Breast epithelium (tissue), 4 donors: Measurements from ENCODE around the gene SH2D6. TPM values are rescaled to one million over a fixed set of nuclear protein-coding genes. Genes with fewer than 3 reads are reported as not detected.

Source experiments
- DNase-seq, 2 donors: peaks; one replicate each; pipeline ENCODE4 v3.0.0-alpha.2; 2019; ENCODE audit warnings: low spot score in 2 of 2
- H3K27ac ChIP-seq, 2 donors: fragments of 200-600 bp; sonication (generic) in 1 of 2; one replicate each; pipeline ENCODE4 v1.5.1; 2016 to 2019; ENCODE audit warnings: mild to moderate bottlenecking in 1 of 2
- H3K27me3 ChIP-seq, 2 donors: fragments of 200-600 bp; sonication (generic) in 1 of 2; one replicate each; pipeline versions ENCODE4 v1.5.1 to v1.6.0; 2017 to 2019; ENCODE audit warnings: control low read depth in 1 of 2, mild to moderate bottlenecking in 1 of 2
- H3K36me3 ChIP-seq: fragments of 200-600 bp; one replicate; pipeline ENCODE4 v1.5.1; 2019
- H3K4me1 ChIP-seq, 2 donors: fragments of 200-600 bp; sonication (generic); one replicate each; pipeline ENCODE4 v1.5.1; 2016 to 2019; ENCODE audit warnings: control low read depth in 1 of 2
- H3K4me3 ChIP-seq, 3 donors: fragments of 200-600 bp; sonication (generic); 1 replicate in 2 of 3; 2 replicates in 1 of 3; pipeline ENCODE4 v1.5.1; 2016 to 2019; ENCODE audit warnings: mild to moderate bottlenecking in 3 of 3, moderate library complexity in 2 of 3
- H3K9me3 ChIP-seq, 2 donors: fragments of 200-600 bp; sonication (generic) in 1 of 2; one replicate each; pipeline ENCODE4 v1.5.1; 2016 to 2019; ENCODE audit warnings: control low read depth in 1 of 2
- POLR2A ChIP-seq: fragments of 450-650 bp; IDR thresholded peaks from one replicate; pipeline ENCODE4 v1.6.1; 2016; ENCODE audit warnings: antibody characterized with exemption, mild to moderate bottlenecking, moderate library complexity
- POLR2AphosphoS5 ChIP-seq, 3 donors: sonication (generic); formaldehyde crosslinking; IDR thresholded peaks; one replicate each; pipeline ENCODE4 v1.6.1; 2017; ENCODE audit warnings: antibody characterized with exemption in 3 of 3
- intact Hi-C: fragments of 100-400 bp; cut with DNase I; formaldehyde crosslinking; loops from one replicate; pipeline ENCODE4 v1.15.1; 2023; ENCODE audit warnings: low total_unique reads
- total RNA-seq, 3 donors: library from RNA; depleted of rRNA; stranded (reverse); fragments of >200 nt; gene quantifications; one replicate each; pipeline ENCODE4 v1.1.0, GENCODE V29; 2016
- TF ChIP-seq, protein P1 (sequence below), 3 donors: fragments of 450-650 bp; IDR thresholded peaks; one replicate each; pipeline ENCODE4 v1.5.1; 2016 to 2017; ENCODE audit warnings: antibody characterized with exemption in 3 of 3, mild to moderate bottlenecking in 3 of 3, moderate library complexity in 3 of 3

Gene SH2D6
- total RNA-seq, 3 donors from 2014 or later: not detected

DNA sequence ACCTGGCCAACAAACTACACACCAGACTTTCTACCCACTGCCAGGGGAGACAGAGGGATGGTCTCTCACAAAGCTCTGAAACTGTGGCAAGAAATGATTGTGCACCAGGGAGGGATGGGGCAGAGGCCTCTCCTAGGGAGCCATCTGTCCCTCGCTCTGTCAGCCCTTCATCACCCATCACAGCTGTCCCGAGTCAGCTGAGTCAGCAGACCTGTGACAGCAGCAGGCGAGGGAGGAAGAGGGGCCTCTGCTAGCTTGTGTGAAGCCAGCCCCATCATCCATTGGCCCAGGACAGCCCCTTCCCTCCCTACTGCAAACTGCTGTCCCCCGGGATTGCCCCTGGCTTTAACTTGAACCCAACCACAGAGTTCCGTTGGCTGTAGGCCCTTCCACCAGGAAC, 5.0 kb downstream of the SH2D6 start:
- no peaks in the 10 kb centered on the region for H3K36me3 ChIP-seq
- intact Hi-C loops: no loop called here
- DNase-seq: no peak
- H3K9me3 ChIP-seq: no peaks in the 10 kb centered on the region
- no peaks in the 10 kb centered on the region for H3K4me1 ChIP-seq
- H3K27me3 ChIP-seq: no peaks in the 10 kb centered on the region
- TF ChIP-seq, protein P1, sequence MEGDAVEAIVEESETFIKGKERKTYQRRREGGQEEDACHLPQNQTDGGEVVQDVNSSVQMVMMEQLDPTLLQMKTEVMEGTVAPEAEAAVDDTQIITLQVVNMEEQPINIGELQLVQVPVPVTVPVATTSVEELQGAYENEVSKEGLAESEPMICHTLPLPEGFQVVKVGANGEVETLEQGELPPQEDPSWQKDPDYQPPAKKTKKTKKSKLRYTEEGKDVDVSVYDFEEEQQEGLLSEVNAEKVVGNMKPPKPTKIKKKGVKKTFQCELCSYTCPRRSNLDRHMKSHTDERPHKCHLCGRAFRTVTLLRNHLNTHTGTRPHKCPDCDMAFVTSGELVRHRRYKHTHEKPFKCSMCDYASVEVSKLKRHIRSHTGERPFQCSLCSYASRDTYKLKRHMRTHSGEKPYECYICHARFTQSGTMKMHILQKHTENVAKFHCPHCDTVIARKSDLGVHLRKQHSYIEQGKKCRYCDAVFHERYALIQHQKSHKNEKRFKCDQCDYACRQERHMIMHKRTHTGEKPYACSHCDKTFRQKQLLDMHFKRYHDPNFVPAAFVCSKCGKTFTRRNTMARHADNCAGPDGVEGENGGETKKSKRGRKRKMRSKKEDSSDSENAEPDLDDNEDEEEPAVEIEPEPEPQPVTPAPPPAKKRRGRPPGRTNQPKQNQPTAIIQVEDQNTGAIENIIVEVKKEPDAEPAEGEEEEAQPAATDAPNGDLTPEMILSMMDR (IDR thresholded peaks at IDR 0.05): no peak
- TF ChIP-seq POLR2A: no peak
- TF ChIP-seq POLR2AphosphoS5 (IDR thresholded peaks at IDR 0.05): no peak
- H3K27ac ChIP-seq: no peak overlapping the region
- no peak overlapping the region for H3K4me3 ChIP-seq

DNA sequence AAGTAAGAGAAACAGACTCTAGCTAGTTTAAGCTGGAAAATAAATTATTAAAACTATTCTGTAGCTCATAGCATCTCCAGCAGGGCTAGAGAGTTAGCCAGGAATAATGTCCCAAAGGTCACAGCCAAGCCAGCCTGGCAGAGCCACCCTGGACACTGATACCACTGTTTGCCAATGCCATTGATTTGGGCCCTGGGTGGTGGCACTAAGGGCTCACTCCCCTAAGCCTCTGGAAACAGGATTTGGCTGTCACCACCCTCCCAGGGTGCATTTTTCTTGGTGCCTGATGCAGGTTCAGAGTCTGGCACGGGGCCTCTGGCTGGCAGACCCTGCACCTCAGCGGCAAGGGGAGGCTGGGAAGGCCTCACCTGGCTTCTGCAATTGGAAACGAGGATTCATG, 7.1 kb downstream of the SH2D6 start:
- intact Hi-C loops: no loop called here
- Histone ChIP-seq H3K27ac (no peak overlapping the region), H3K27me3 (no peaks in the 10 kb centered on the region), H3K4me1 (no peaks in the 10 kb centered on the region), H3K4me3 (no peak overlapping the region), H3K9me3 (no peaks in the 10 kb centered on the region), H3K36me3 (no peaks in the 10 kb centered on the region)
- TF ChIP-seq POLR2A (no peak), POLR2AphosphoS5 (IDR thresholded peaks at IDR 0.05) (no peak)
- TF ChIP-seq, protein P1 (IDR thresholded peaks at IDR 0.05): no peak
- no peak for DNase-seq

DNA sequence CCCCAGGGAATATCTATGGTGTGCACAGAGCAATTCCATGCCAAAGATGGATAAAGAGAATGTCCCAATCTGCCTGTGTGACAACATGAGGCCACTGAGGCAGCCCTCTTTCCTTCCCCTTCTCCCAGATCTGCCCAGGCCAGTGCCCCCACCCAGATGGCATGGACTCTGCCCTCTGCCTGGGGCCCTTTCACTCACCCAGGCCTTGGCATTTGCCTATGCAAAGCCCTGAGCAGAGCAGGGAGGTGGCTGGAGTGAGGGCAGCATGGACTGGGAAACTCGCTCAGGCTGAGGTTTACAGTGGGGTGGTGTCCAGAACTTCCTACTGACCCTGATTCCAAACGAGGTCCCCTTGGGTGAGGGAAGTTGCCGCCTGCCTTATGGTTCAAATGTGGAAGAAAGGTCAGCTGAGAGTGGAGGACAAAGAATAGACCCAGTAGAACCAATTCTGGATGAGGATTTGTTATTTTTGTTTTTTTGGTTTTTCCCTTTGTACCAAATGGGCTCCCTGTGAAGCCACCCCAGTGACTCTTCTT, 8.9 kb downstream of the SH2D6 start:
- Histone ChIP-seq H3K27ac (no peak overlapping the region), H3K4me3 (no peak overlapping the region)
- intact Hi-C loops: no loop called here

DNA sequence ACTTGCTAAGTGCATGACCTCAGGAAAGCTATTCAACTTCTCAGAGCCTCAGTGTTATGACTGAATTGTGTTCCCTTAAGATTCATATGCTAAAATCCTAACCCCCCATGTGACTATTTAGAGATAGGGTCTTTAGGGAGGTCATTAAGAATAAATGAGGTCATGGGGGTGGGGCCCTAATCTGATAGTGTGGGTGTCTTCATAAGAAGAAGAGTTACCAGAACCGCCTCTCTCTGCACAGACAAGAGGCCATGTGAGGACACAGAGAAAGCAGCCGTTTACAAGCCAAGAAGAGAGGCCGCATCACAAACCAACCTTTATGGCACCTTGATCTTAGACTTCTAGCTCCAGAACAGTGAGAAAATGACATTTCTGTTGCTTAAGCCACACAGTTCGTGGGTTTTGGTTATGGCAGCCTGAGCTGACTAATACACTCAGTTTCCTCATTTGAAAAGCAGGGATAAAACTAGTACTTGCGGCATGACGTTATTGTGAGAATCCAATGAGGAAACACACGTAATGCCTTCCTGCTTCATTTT, 9.9 kb downstream of the SH2D6 start:
- H3K27me3 ChIP-seq: no peaks in the 10 kb centered on the region
- intact Hi-C loops: no loop called here
- TF ChIP-seq POLR2AphosphoS5 (IDR thresholded peaks at IDR 0.05) (no peak), POLR2A (no peak)
- TF ChIP-seq, protein P1 (IDR thresholded peaks at IDR 0.05): no peak
- H3K4me1 ChIP-seq: peaks cover 0 to 3% of the 10 kb centered on the region in 2 donors
- no peak overlapping the region for H3K27ac ChIP-seq
- no peak overlapping the region for H3K4me3 ChIP-seq
- no peaks in the 10 kb centered on the region for H3K9me3 ChIP-seq
- no peak for DNase-seq
- no peaks in the 10 kb centered on the region for H3K36me3 ChIP-seq

More for the DNA sequence above, 8.9 kb downstream of the SH2D6 start:
- H3K4me1 ChIP-seq: no peaks in the 10 kb centered on the region
- DNase-seq: no peak
- H3K9me3 ChIP-seq: no peaks in the 10 kb centered on the region
- no peaks in the 10 kb centered on the region for H3K36me3 ChIP-seq
- TF ChIP-seq POLR2AphosphoS5 (IDR thresholded peaks at IDR 0.05) (no peak), POLR2A (no peak)
- TF ChIP-seq, protein P1 (IDR thresholded peaks at IDR 0.05): no peak
- H3K27me3 ChIP-seq: no peaks in the 10 kb centered on the region

DNA sequence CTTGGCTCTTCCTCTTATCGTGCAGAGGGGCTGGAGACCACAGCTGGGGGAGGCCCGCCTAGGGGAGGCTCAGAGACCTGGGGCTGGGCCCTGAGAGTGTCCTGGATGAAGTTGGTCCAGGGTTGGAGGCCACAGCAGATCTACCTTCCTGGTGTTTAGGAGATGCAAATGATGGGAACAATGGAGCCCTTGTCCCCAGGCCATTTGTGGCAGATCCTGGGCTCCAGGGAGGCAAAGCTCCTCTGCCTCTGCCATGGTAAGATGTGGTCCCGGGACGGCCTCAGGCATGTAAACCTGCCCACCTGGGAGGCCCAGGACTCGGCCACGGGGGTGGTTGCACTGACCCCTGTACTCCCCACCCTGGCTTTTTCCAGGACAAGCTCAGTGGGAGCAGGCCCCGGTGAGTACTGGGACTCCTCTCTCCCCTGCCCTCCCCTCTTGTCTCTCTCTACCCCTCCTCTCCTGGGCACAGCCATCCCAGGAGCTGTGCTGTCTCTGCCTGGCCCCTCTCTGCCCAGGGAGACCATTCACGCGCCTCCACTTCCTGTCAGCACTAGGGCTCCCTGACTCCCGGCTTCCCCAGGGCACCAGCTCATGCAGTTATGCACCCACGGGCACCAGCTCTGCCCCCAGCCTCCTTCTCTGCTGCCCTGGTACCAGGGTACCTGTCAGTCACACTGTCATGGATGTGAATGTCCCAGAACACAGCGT, 10.9 kb downstream of the SH2D6 start:
- DNase-seq: no peak
- H3K27me3 ChIP-seq: no peaks in the 10 kb centered on the region
- H3K4me1 ChIP-seq: peaks cover 0 to 11% of the 10 kb centered on the region in 2 donors
- H3K4me3 ChIP-seq: no peak overlapping the region
- no peak for TF ChIP-seq POLR2A
- no peak for TF ChIP-seq POLR2AphosphoS5 (IDR thresholded peaks at IDR 0.05)
- TF ChIP-seq, protein P1 (IDR thresholded peaks at IDR 0.05): no peak
- intact Hi-C loops: no loop called here
- H3K9me3 ChIP-seq: no peaks in the 10 kb centered on the region
- H3K27ac ChIP-seq: no peak overlapping the region
- no peaks in the 10 kb centered on the region for H3K36me3 ChIP-seq
